ENCODE results near the gene RAB39B. TPM values are rescaled to one million over a fixed set of nuclear protein-coding genes. Genes with fewer than 3 reads are reported as not detected.
A peak's percentile ranks its signal among the peaks of the same experiment; 100 is the strongest.
"Not testable (repeated sequence)": the region's sequence is repeated elsewhere in the genome, so short reads cannot be mapped to it uniquely, and the experiment has no call there.

Gene RAB39B
- 1 to 10 TPM in 1 of 3 donors, under 1 TPM in 2; 0.32 to 1.3 (median 0.73) TPM for total RNA-seq

- H3K9me3 ChIP-seq = no peaks in the 10 kb centered on the region
- DNase-seq (ENCODE audit: low spot score in 2 of 2) = no peak
- intact Hi-C loops (cut with DNase I; ENCODE audit: low total_unique reads) = no loop called here
- peak within 1 kb of the TSS in 2 of 3 donors; percentile 45 to 56 for H3K4me3 ChIP-seq
- H3K36me3 ChIP-seq = no peaks in the 10 kb centered on the region
- TF ChIP-seq CTCF (IDR thresholded peaks at IDR 0.05) (no peak), POLR2A (IDR thresholded peaks at IDR 0.05) (no peak), POLR2AphosphoS5 (IDR thresholded peaks at IDR 0.05) (no peak)
- no peaks in the 10 kb centered on the region for H3K4me1 ChIP-seq
- H3K27ac ChIP-seq = no peak within 1 kb of the TSS
- H3K27me3 ChIP-seq = no peaks in the 10 kb centered on the region
Observed at GRCh38 chrX:155263854-155264628, at the start of gene RAB39B. RAB39B (minus strand) TSS chrX:155264491; CDS start chrX:155264288, 203 bp downstream.

GRCh38 chrX:155313766-155314165 lies 49.5 kb upstream of the RAB39B start:
- H3K4me3 ChIP-seq = no peak overlapping the region
- no peaks in the 10 kb centered on the region for H3K36me3 ChIP-seq
- H3K4me1 ChIP-seq = no peaks in the 10 kb centered on the region
- intact Hi-C loops (cut with DNase I; ENCODE audit: low total_unique reads) = no loop called here
- H3K27me3 ChIP-seq = no peaks in the 10 kb centered on the region
- TF ChIP-seq POLR2AphosphoS5 (IDR thresholded peaks at IDR 0.05) = no peak
- TF ChIP-seq CTCF (IDR thresholded peaks at IDR 0.05) = no peak
- no peak for TF ChIP-seq POLR2A (IDR thresholded peaks at IDR 0.05)
- H3K9me3 ChIP-seq = peaks cover 9 to 35% of the 10 kb centered on the region in 2 donors
- H3K27ac ChIP-seq = no peak overlapping the region
- no peak for DNase-seq (ENCODE audit: low spot score in 2 of 2)

DNA sequence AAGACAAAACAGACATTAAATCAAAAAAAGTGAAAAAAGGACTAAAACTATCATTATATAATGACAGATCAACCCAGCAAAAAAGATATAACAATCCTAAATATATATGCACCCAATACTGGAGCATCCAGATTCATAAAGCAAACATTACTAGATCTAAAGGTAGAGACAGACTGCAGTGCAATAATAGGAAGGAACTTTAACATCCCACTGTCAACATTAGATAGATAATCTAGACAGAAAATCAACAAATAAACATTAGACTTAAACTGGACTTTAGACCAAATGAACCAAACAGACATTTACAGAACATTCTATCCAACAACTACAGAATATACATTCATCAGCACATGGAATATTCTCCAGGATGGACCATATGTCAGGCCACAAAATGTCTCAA lies 29.5 kb upstream of the RAB39B start:
- intact Hi-C loops (cut with DNase I; ENCODE audit: low total_unique reads) = no loop called here
- TF ChIP-seq CTCF (IDR thresholded peaks at IDR 0.05) (no peak), POLR2A (IDR thresholded peaks at IDR 0.05) (no peak), POLR2AphosphoS5 (IDR thresholded peaks at IDR 0.05) (no peak)
- H3K36me3 ChIP-seq = no peaks in the 10 kb centered on the region
- no peaks in the 10 kb centered on the region for H3K9me3 ChIP-seq
- H3K4me3 ChIP-seq = no peak overlapping the region
- no peak for DNase-seq (ENCODE audit: low spot score in 2 of 2)
- H3K4me1 ChIP-seq = no peaks in the 10 kb centered on the region
- no peak overlapping the region for H3K27ac ChIP-seq
- no peaks in the 10 kb centered on the region for H3K27me3 ChIP-seq

GRCh38 chrX:155279873-155280272 lies 15.6 kb upstream of the RAB39B start:
- no peak overlapping the region for H3K4me3 ChIP-seq
- intact Hi-C loops (cut with DNase I; ENCODE audit: low total_unique reads) = no loop called here
- H3K9me3 ChIP-seq = peaks cover 0 to 4% of the 10 kb centered on the region in 2 donors
- H3K27me3 ChIP-seq = no peaks in the 10 kb centered on the region
- H3K36me3 ChIP-seq = no peaks in the 10 kb centered on the region
- H3K4me1 ChIP-seq = no peaks in the 10 kb centered on the region
- DNase-seq (ENCODE audit: low spot score in 2 of 2) = no peak
- no peak overlapping the region for H3K27ac ChIP-seq
- no peak for TF ChIP-seq POLR2AphosphoS5 (IDR thresholded peaks at IDR 0.05)
- no peak for TF ChIP-seq POLR2A (IDR thresholded peaks at IDR 0.05)
- TF ChIP-seq CTCF (IDR thresholded peaks at IDR 0.05) = no peak

DNA sequence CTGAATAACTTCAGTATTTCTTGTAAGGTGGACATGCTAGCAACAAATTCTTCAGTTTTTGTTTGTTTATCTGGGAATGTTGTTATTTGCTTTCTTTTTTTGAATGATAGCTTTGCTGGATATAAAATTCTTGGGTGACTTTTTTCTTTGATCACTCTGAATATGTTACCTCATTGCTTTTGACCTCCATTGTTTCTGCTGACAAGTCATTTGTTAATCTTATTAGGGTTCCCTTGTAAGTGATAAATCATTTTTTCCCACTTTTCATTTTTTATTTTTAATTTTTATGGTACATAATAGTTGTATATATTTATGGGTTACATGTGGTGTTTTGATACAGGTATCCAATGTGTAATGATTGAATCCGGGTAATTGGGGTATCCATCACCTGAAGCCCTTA lies 6.7 kb upstream of the RAB39B start:
- DNase-seq (ENCODE audit: low spot score in 2 of 2) = no peak
- TF ChIP-seq POLR2AphosphoS5 (IDR thresholded peaks at IDR 0.05) = no peak
- no peak for TF ChIP-seq CTCF (IDR thresholded peaks at IDR 0.05)
- TF ChIP-seq POLR2A (IDR thresholded peaks at IDR 0.05) = no peak
- Histone ChIP-seq H3K4me1 (no peaks in the 10 kb centered on the region), H3K27ac (no peak overlapping the region), H3K36me3 (no peaks in the 10 kb centered on the region), H3K9me3 (peaks cover 0 to 22% of the 10 kb centered on the region in 2 donors), H3K4me3 (no peak overlapping the region), H3K27me3 (no peaks in the 10 kb centered on the region)
- intact Hi-C loops (cut with DNase I; ENCODE audit: low total_unique reads) = no loop called here

- H3K4me3 ChIP-seq; H3K4me1 ChIP-seq; intact Hi-C loops (cut with DNase I; ENCODE audit: low total_unique reads); H3K27me3 ChIP-seq; DNase-seq (ENCODE audit: low spot score in 2 of 2); H3K27ac ChIP-seq; H3K36me3 ChIP-seq: not testable (repeated sequence)
- peaks cover 0 to 19% of the 10 kb centered on the region in 2 donors for H3K9me3 ChIP-seq
Observed at GRCh38 chrX:155267995-155268394, 3.7 kb upstream of the RAB39B start.

All from breast epithelium (tissue), 4 donors.